Astrocyte (in vitro differentiated cells and primary cell): Measurements from ENCODE around the gene TCF19. TPM values are rescaled to one million over a fixed set of nuclear protein-coding genes. Genes with fewer than 3 reads are reported as not detected.

Experiments used
- DNase-seq: peaks from one replicate; pipeline ENCODE4 v3.0.0-alpha.2; 2010; ENCODE audit warnings: low read depth
- FAIRE-seq: peaks from 2 replicates; lab custom pipeline; 2011; peaks lifted over from hg19 to GRCh38; lab: Jason Lieb, UNC
- H2AFZ ChIP-seq: 2 replicates; pipeline ENCODE4 v1.6.0; 2012; ENCODE audit warnings: low read depth, low read length, inconsistent platforms
- H3K27ac ChIP-seq: 2 replicates; pipeline ENCODE4 v1.5.1; 2011; ENCODE audit warnings: low read depth, low read length, inconsistent platforms
- H3K27me3 ChIP-seq: 2 replicates; pipeline ENCODE4 v1.6.0; 2011; ENCODE audit warnings: low read length, inconsistent platforms; ENCODE audit not compliant: insufficient read depth
- H3K36me3 ChIP-seq: 2 replicates; pipeline ENCODE4 v1.5.1; 2011; ENCODE audit warnings: low read length, inconsistent platforms; ENCODE audit not compliant: insufficient read depth
- H3K4me1 ChIP-seq: 2 replicates; pipeline ENCODE4 v1.5.1; 2011; ENCODE audit warnings: low read length, inconsistent platforms; ENCODE audit not compliant: insufficient read depth
- H3K4me2 ChIP-seq: 2 replicates; pipeline ENCODE4 v1.6.0; 2012; ENCODE audit warnings: low read length, inconsistent platforms
- H3K4me3 ChIP-seq: 2 replicates; pipeline ENCODE4 v1.5.1; 2011; ENCODE audit warnings: low read depth, mild to moderate bottlenecking, low read length, inconsistent platforms; ENCODE audit not compliant: insufficient read depth
- H3K79me2 ChIP-seq: 2 replicates; pipeline ENCODE4 v1.6.0; 2012; ENCODE audit warnings: mild to moderate bottlenecking, low read length, inconsistent platforms; ENCODE audit not compliant: insufficient read depth
- H3K9ac ChIP-seq: 2 replicates; pipeline ENCODE4 v1.6.0; 2012; ENCODE audit warnings: mild to moderate bottlenecking, low read length, inconsistent platforms
- H3K9me3 ChIP-seq: 2 replicates; pipeline ENCODE4 v1.5.1; 2012; ENCODE audit warnings: low read depth, mild to moderate bottlenecking, low read length, inconsistent platforms; ENCODE audit not compliant: insufficient read depth
- H4K20me1 ChIP-seq: 2 replicates; pipeline ENCODE4 v1.6.0; 2012; ENCODE audit warnings: low read length, inconsistent platforms; ENCODE audit not compliant: insufficient read depth
- H3K27ac Mint-ChIP-seq: one replicate; pipeline ENCODE4 v1.8.0; 2021; ENCODE audit warnings: mild to moderate bottlenecking, mixed read lengths; ENCODE audit not compliant: unreplicated experiment
- H3K27me3 Mint-ChIP-seq: one replicate; pipeline ENCODE4 v1.8.0; 2021; ENCODE audit warnings: low read depth, mixed read lengths; ENCODE audit not compliant: unreplicated experiment
- H3K36me3 Mint-ChIP-seq: one replicate; pipeline ENCODE4 v1.8.0; 2021; ENCODE audit warnings: low read depth, mixed read lengths; ENCODE audit not compliant: unreplicated experiment
- H3K4me1 Mint-ChIP-seq: one replicate; pipeline ENCODE4 v1.8.0; 2021; ENCODE audit warnings: low read depth, mixed read lengths; ENCODE audit not compliant: unreplicated experiment
- H3K4me3 Mint-ChIP-seq: one replicate; pipeline ENCODE4 v1.8.0; 2021; ENCODE audit warnings: mild to moderate bottlenecking, moderate library complexity, mixed read lengths; ENCODE audit not compliant: unreplicated experiment
- H3K9me3 Mint-ChIP-seq: one replicate; pipeline ENCODE4 v1.8.0; 2021; ENCODE audit warnings: mild to moderate bottlenecking, mixed read lengths; ENCODE audit not compliant: unreplicated experiment
- CTCF ChIP-seq: IDR thresholded peaks from 2 replicates; pipeline ENCODE4 v1.5.1; 2011; ENCODE audit warnings: low read depth, mild to moderate bottlenecking, inconsistent platforms, low read length, moderate library complexity; ENCODE audit not compliant: insufficient read depth
- EZH2 ChIP-seq: IDR thresholded peaks from 2 replicates; pipeline ENCODE4 v1.6.1; 2012; ENCODE audit warnings: mild to moderate bottlenecking, low read length, inconsistent platforms; ENCODE audit not compliant: insufficient read depth
- total RNA-seq: library from RNA; stranded (reverse); gene quantifications from 2 replicates; pipeline ENCODE4 v1.2.1, GENCODE V29; 2021

Gene TCF19
- total RNA-seq, 1 donor from 2014 or later: 2.5 TPM

- no peaks in the 10 kb centered on the region for H3K9me3 Mint-ChIP-seq
- H3K4me1 Mint-ChIP-seq: peaks cover 46% of the 10 kb centered on the region
- H3K9ac ChIP-seq: no peak overlapping the region
- DNase-seq: no peak
- peaks cover 12% of the 10 kb centered on the region for H3K36me3 Mint-ChIP-seq
- peaks cover 17% of the 10 kb centered on the region for H3K79me2 ChIP-seq
- no peaks in the 10 kb centered on the region for H3K36me3 ChIP-seq
- no peaks in the 10 kb centered on the region for H4K20me1 ChIP-seq
- no peak overlapping the region for H3K4me3 ChIP-seq
- no peak for TF ChIP-seq CTCF
- no peak for TF ChIP-seq EZH2
- peaks cover 14% of the 10 kb centered on the region for H3K4me1 ChIP-seq
- no peak overlapping the region for H2AFZ ChIP-seq
- no peaks in the 10 kb centered on the region for H3K9me3 ChIP-seq
- no peak overlapping the region for H3K27ac Mint-ChIP-seq
- H3K27me3 ChIP-seq: no peaks in the 10 kb centered on the region
- H3K4me2 ChIP-seq: no peak overlapping the region
- no peak for FAIRE-seq
- H3K27me3 Mint-ChIP-seq: no peaks in the 10 kb centered on the region
- no peak overlapping the region for H3K4me3 Mint-ChIP-seq
- H3K27ac ChIP-seq: no peak overlapping the region
Measured at GRCh38 chr6:31121131-31121790, 37.1 kb upstream of the TCF19 start.

- peaks cover 43% of the 10 kb centered on the region for H3K4me1 Mint-ChIP-seq
- DNase-seq: peak; percentile 83
- Histone ChIP-seq H2AFZ (no peak overlapping the region), H3K36me3 (no peaks in the 10 kb centered on the region), H3K9ac (no peak overlapping the region), H3K4me1 (peaks cover 14% of the 10 kb centered on the region), H3K27me3 (no peaks in the 10 kb centered on the region), H3K27ac (no peak overlapping the region), H3K79me2 (peaks cover 5% of the 10 kb centered on the region), H4K20me1 (no peaks in the 10 kb centered on the region), H3K9me3 (no peaks in the 10 kb centered on the region), H3K4me2 (peak overlapping the region; percentile 1), H3K4me3 (no peak overlapping the region)
- no peaks in the 10 kb centered on the region for H3K9me3 Mint-ChIP-seq
- H3K27me3 Mint-ChIP-seq: no peaks in the 10 kb centered on the region
- peak overlapping the region; percentile 84 for H3K27ac Mint-ChIP-seq
- peaks cover 14% of the 10 kb centered on the region for H3K36me3 Mint-ChIP-seq
- TF ChIP-seq EZH2: no peak
- no peak for TF ChIP-seq CTCF
- peak; percentile 95 for FAIRE-seq
- peak overlapping the region; percentile 54 for H3K4me3 Mint-ChIP-seq
Measured at GRCh38 chr6:31122791-31123706, 35.3 kb upstream of the TCF19 start.
